ENCODE measurements around the gene SHF. TPM values are rescaled to one million over a fixed set of nuclear protein-coding genes. Genes with fewer than 3 reads are reported as not detected.

SHF gene
- polyA plus RNA-seq, 1 donor (not counting 4 experiments of a cell fraction or from before 2014, with no cell fraction given), result 0.24 TPM

DNA sequence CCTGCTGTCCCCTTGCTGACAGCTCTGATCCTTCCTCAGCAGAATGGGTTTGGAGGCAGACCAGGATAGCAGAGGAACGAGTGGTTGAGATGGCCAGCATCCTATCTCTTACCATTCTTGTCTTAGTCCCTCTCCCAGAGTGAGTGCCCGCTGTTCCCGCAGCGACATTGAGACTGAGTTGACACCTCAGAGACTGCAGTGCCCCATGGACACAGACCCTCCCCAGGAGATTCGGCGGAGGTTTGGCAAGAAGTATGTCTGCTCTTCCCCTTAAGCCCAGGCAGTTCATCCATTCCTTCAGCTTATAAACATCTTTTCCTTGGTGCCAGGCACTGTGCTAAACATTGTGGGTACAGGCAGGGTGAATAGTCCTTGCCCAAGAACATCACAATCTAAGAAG is 36.8 kb downstream of the SHF start:
- peaks cover 26% of the 10 kb centered on the region for H3K4me1 ChIP-seq (ENCODE audit: control insufficient read depth, extremely low read depth, insufficient read depth, low read length)
- H3K9ac ChIP-seq (ENCODE audit: control insufficient read depth, extremely low read depth, insufficient read depth, low read length), result no peak overlapping the region
- no peaks in the 10 kb centered on the region for H3K9me3 ChIP-seq (ENCODE audit: control insufficient read depth, low read depth, low read length)
- TF ChIP-seq EZH2 (IDR thresholded peaks at IDR 0.05; ENCODE audit: low read length), result no peak
- TF ChIP-seq, protein P1, sequence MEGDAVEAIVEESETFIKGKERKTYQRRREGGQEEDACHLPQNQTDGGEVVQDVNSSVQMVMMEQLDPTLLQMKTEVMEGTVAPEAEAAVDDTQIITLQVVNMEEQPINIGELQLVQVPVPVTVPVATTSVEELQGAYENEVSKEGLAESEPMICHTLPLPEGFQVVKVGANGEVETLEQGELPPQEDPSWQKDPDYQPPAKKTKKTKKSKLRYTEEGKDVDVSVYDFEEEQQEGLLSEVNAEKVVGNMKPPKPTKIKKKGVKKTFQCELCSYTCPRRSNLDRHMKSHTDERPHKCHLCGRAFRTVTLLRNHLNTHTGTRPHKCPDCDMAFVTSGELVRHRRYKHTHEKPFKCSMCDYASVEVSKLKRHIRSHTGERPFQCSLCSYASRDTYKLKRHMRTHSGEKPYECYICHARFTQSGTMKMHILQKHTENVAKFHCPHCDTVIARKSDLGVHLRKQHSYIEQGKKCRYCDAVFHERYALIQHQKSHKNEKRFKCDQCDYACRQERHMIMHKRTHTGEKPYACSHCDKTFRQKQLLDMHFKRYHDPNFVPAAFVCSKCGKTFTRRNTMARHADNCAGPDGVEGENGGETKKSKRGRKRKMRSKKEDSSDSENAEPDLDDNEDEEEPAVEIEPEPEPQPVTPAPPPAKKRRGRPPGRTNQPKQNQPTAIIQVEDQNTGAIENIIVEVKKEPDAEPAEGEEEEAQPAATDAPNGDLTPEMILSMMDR (optimal IDR thresholded peaks at IDR 0.05 in 1 of 3, IDR thresholded peaks at IDR 0.05 in 1 of 3, conservative IDR thresholded peaks at IDR 0.05 in 1 of 3; ENCODE audit: extremely low read depth in 1 of 3, insufficient read depth in 2 of 3, low read length in 3 of 3), result no peak
- H3K4me3 ChIP-seq (ENCODE audit: control insufficient read depth in 2 of 3, extremely low read depth in 1 of 3, insufficient read depth in 2 of 3, low read depth in 1 of 3, low read length in 3 of 3), result no peak overlapping the region
- DNase-seq (ENCODE audit: low read depth, low spot score), result no peak
- no peak overlapping the region for H3K4me2 ChIP-seq (ENCODE audit: control insufficient read depth, extremely low read depth, insufficient read depth, low read depth, low read length)
- no peaks in the 10 kb centered on the region for H3K79me2 ChIP-seq (ENCODE audit: control insufficient read depth, insufficient read depth, low read length)
- H3K27me3 ChIP-seq (ENCODE audit: control insufficient read depth, extremely low read depth, insufficient read depth, low read length), result no peaks in the 10 kb centered on the region
- H3K27ac ChIP-seq (ENCODE audit: control insufficient read depth, insufficient read depth, low read length), result no peak overlapping the region
- dilution Hi-C loops (cut with MboI; ENCODE audit: extremely low pct_ligation_motif_present, low sequenced_read_pairs), result no loop called here
- peaks cover 3% of the 10 kb centered on the region for H3K9me1 ChIP-seq (ENCODE audit: control insufficient read depth, extremely low read depth, insufficient read depth, low read length)
- H4K20me1 ChIP-seq (ENCODE audit: control insufficient read depth, extremely low read depth, insufficient read depth, low read length), result no peaks in the 10 kb centered on the region
- peaks cover 24 to 26% of the 10 kb centered on the region in 2 experiments for H3K36me3 ChIP-seq (ENCODE audit: control insufficient read depth in 2 of 2, extremely low read depth in 1 of 2, insufficient read depth in 2 of 2, low read length in 2 of 2)
- no peak for FAIRE-seq
- no peak overlapping the region for H2AFZ ChIP-seq (ENCODE audit: control insufficient read depth, low read length)

DNA sequence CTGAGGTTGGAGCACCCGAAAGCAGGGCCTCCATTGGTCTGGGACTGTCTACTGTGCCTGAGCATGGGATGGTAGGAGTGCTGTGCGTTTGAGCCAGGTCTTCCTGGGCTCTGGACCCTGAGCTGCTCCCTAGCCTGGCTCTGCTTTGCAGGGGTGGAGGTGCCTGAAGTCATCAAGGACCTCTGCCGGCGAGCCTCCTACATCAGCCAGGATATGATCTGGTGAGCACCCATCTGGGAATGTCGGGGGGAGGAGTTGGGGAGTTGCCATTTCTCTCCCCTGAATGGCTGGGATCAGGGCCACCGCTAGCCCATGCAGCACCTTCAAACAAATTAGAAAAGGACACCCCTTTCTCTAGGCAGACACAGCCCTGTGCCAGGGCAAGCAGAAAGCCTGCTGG is 37.3 kb downstream of the SHF start:
- Histone ChIP-seq H3K9me1 (ENCODE audit: control insufficient read depth, extremely low read depth, insufficient read depth, low read length) (peaks cover 3% of the 10 kb centered on the region), H4K20me1 (ENCODE audit: control insufficient read depth, extremely low read depth, insufficient read depth, low read length) (no peaks in the 10 kb centered on the region), H2AFZ (ENCODE audit: control insufficient read depth, low read length) (no peak overlapping the region), H3K79me2 (ENCODE audit: control insufficient read depth, insufficient read depth, low read length) (no peaks in the 10 kb centered on the region), H3K36me3 (ENCODE audit: control insufficient read depth in 2 of 2, extremely low read depth in 1 of 2, insufficient read depth in 2 of 2, low read length in 2 of 2) (peaks cover 18 to 23% of the 10 kb centered on the region in 2 experiments), H3K4me2 (ENCODE audit: control insufficient read depth, extremely low read depth, insufficient read depth, low read depth, low read length) (no peak overlapping the region), H3K27ac (ENCODE audit: control insufficient read depth, insufficient read depth, low read length) (no peak overlapping the region), H3K9me3 (ENCODE audit: control insufficient read depth, low read depth, low read length) (no peaks in the 10 kb centered on the region), H3K4me3 (ENCODE audit: control insufficient read depth in 2 of 3, extremely low read depth in 1 of 3, insufficient read depth in 2 of 3, low read depth in 1 of 3, low read length in 3 of 3) (no peak overlapping the region), H3K27me3 (ENCODE audit: control insufficient read depth, extremely low read depth, insufficient read depth, low read length) (no peaks in the 10 kb centered on the region), H3K9ac (ENCODE audit: control insufficient read depth, extremely low read depth, insufficient read depth, low read length) (no peak overlapping the region), H3K4me1 (ENCODE audit: control insufficient read depth, extremely low read depth, insufficient read depth, low read length) (peaks cover 26% of the 10 kb centered on the region)
- dilution Hi-C loops (cut with MboI; ENCODE audit: extremely low pct_ligation_motif_present, low sequenced_read_pairs), result no loop called here
- DNase-seq (ENCODE audit: low read depth, low spot score) (no peak), FAIRE-seq (no peak)
- TF ChIP-seq, protein P1 (optimal IDR thresholded peaks at IDR 0.05 in 1 of 3, IDR thresholded peaks at IDR 0.05 in 1 of 3, conservative IDR thresholded peaks at IDR 0.05 in 1 of 3; ENCODE audit: extremely low read depth in 1 of 3, insufficient read depth in 2 of 3, low read length in 3 of 3), result no peak
- no peak for TF ChIP-seq EZH2 (IDR thresholded peaks at IDR 0.05; ENCODE audit: low read length)

Data from keratinocyte (primary cell).